HPDE6-E6E7 (cell line): Measurements from ENCODE around the gene DGKI.

Experiments
- DNase-seq: peaks from one replicate; pipeline ENCODE4 v3.0.0; 2011; ENCODE audit warnings: missing footprints; ENCODE audit errors: extremely low spot score

The DGKI gene

DNA sequence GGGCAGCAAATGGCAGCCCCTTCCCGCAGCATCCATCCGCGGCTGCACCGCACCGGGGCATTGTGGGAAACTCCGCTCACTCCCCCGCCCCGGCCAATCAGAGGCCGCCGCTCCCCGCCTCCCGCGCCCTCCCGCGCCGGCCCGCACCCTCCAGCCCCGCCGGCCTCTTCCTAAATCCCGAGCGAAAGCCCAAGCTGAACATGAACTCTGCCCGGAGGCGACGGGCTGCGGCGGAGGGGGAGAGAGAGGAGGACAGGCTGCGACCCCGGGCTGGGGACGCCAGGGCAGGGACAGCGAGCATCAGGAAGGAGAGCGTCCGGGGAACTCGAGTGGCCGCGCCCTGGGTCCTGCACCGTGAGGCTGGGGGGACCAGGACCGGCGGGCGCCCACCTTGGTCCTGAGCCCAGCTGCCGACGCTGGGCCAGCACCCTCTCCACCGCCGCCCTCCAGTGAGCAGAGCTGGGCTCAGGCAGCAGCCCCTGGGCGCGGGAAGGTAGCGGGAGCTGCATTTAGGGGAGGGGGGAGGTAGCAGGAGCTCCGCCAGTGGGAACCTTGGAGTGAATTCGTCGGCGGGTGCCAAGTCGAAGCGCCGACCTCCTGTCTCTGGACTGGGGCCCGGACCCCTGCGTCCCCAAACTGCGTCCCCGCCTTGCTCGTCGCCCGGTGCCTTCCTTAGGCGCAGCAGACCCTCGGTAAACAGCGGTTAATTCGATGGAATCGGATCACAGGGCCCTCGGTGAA lies at the start of gene DGKI:
DGKI (minus strand) TSS at position 148 of the 741 bp plus-strand sequence.
- DNase-seq, result no peak

DNA sequence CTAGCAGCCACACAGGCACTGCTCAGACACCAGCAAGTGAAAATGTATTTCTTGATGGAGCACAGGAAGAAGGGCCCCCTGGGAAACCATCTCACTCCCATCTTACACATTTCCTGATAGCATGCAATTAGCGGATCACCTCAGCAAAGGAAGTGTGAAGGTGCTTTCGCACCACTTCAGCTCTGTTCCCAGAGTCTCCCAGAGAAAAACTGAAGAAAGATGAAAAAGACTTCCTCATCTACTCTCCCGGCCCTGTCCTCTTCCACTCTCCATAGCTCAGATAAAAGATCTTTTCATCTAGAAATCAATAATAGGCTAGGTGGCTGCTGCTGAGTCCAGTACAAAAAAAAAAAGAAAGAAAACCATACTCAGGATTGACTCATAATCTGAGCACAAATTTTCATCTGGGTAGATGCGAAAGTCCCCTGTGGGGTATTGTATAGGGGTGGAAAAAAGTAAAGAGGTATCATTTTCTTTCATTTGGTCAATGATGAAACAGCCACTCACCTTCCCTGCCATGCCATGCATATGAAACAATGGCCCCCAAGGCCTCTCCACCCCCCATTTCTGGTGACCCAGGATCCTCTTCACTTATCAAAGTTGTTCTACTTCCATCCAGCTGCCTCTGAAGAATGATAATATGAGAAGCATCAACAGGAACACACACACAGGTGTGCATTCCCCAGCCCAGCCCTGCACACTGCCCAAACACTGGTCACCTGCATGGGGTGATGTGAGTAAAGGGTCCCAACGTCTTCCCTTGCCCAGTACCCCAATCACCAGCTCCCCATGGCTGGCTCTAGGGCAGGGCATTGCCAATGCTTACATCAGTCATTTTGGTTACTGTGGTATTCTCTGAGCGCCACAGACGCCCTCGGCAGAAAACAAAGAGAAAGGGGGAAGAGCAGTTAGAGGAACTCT lies 48.8 kb upstream of the DGKI start:
- no peak for DNase-seq

DNA sequence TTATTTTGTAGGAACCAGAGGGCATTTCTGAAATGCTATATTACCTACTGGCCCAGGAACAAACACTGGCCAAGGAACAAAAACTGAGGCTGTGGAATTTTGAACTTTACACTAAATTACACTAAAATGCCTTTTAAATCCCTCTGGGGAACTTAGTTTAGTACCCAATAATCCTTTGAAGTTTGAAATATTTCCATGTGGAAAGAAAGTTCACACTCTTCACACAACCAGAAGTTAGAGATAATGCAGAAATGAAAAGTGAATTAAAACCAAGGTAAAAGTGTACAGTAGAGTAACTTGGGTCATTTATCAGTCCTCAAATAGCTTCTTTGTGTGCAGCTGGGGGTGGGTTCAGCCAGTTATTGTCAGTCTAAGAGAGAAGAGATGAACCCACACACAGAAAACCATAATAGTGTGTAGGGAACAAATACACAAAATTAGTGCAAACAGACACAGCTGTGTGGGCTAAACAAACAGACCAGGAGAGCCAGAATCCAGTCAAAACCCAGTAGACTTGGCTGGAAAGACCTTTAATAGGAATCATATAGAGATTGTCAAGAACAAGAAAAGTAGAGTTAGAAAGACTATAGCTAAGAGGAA lies 46.5 kb upstream of the DGKI start:
- no peak for DNase-seq

DNA sequence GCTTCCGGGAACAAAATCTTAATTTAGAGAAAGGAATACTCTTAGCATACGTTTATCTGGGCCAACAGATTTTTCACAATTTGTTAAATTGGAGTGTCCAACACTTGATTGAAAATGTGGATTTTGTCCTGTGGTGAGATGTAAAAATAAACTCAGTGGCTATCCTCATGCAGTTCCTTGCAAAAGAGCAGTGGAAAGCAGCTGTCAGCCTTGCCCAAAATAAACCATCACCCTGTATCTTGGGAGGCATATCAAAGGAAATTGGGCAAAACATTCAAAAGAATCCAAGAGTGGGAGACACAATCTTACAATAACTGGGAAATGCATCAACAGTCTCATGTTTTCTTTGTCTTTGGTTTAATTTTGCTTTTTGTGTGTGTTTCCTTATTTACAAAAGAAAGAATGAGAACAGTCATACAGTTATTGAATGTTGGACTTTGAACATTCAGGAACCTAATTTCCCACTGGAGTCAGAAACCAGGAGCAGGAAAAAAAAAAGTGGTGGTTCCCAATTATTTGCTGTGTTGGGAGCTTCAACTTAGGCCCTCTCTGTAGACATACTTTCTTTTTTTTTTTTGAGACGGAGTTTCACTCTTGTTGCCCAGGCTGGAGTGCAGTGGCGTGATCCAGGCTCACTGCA lies 44.4 kb upstream of the DGKI start:
- DNase-seq, result no peak

DNA sequence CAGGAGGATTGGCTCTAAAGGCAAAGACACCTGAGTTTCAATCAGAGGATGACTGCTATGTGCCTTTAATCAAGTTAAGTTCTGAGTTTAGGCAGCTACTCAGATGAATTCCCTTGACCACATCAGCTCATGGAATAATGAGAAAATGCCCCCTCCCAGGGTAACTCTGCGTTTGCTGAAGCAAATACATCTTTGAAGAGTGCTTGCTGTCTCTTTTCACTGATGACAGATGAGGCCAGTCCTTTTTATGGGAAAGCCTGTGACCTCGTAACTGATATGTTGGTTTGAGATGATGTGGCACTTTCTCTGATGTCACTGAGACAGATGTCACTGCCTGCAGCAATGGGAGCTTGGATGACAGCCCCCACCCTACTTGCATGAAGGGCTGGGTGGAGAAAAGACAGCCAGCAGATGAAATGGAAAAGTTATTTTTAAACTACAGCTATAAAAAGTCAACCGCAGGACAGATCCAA lies 43.7 kb upstream of the DGKI start:
- no peak for DNase-seq

DNA sequence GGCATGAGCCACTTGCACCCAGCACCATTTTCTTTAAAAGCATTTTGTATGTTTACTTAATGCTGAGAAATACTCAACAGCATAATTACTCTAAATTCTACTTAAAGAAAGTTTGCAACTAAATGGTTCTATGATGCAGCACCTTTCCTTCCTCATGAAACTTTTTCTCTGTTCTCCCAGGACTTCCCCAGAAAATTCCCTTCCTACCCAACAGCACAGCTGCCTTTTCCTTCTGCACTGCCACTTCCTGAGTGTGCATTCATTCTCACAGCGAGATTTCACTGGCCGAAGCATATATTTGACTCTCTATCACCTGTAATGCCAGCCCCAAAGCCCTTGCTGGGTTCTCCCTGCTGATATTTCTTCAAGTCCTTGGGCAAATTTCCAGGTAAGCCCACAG lies 41.5 kb upstream of the DGKI start:
- no peak for DNase-seq

DNA sequence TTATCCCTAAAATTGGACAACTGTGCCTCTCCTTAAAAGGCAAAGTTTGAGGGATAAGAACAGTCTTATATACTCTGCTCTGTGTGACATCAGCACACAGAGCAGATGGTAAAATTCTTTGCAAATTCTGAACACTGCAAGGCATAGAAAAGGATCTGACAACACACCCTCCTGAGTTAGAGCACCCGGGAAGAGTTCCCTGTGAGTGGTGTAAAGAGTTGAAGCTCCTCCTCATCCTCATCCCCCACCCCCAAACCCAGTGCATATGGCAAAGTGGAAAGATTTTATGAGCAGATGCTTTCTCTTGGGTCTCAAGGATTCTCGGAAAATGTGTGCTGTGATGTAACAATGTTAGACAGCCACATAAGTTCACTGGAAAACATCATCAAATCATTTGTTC lies 40.0 kb upstream of the DGKI start:
- DNase-seq, result no peak

DNA sequence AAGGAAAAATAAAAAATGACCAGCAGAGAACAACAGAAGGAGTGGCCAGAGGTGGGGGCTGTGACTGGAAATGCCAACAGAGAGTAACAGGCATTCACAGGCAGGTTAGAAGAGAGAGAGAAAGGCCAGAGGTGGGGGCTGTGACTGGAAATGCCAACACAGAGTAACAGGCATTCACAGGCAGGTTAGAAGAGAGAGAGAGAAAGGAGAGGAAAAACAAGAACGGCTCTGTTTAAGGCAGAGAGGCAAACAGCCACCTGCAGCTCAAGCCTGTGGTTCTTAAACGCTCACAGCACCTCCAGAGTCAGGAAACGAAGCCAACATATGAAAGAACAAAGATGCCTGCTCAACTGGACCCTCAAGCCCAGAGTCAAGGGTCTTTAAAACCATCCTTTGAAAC lies 39.5 kb upstream of the DGKI start:
- DNase-seq, result no peak

DNA sequence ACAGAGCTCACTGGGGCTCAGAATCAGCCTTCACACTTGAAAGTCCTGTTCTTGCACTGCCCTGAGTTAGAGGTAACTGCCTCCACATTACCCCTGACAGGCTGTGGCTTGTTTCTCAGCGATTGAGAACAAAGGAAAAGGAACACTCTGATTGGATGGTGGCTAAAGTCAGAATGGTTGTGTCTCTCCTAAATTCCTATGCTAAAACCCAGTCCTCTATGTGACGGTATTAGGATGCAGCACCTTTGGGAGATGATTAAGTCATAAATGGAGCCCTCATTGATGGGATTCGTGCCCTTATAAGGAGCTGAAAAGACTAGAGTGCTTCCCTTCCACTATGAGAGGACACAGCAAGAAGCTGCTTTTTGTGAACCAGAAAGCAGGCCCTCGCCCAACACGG lies 38.9 kb upstream of the DGKI start:
- DNase-seq, result no peak

DNA sequence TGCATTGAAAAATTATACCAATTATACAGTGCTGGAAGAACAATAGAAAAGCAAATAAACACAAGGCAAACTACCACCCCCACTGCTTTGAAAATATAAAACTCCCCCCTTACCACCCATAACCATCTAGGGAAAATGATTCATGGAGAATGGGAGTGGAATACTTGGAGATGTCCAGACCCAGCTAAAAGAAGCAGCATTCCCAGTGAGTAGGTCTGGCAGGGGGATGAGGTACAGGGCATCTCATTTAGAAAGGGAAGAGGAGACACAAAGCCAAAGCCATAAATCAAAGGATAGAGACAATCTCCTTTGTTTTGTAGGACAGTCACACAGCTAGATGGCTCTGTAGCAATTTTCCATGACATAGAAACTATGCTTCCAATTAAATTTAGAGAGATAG lies 36.0 kb upstream of the DGKI start:
- DNase-seq, result no peak

DNA sequence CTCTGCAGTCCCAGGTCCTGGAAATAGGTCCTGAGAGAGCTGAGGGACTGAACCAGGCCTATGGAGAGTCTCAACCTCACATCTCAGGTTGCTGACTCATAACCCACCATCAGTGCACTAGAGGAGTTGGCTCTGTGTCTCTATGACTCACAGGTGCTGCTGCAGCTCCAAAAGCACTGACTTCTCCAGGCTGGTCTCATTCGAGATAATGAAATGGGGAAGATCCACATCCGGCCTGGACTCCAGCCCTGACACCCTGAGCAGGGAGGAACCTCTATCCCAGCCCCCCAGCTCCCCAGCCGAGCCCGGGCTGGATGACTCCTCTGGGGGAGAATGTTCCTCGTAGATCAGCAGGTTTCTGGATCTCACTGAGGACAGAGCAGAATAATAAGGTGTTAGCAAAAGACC lies 35.5 kb upstream of the DGKI start:
- peak; percentile 94 for DNase-seq

DNA sequence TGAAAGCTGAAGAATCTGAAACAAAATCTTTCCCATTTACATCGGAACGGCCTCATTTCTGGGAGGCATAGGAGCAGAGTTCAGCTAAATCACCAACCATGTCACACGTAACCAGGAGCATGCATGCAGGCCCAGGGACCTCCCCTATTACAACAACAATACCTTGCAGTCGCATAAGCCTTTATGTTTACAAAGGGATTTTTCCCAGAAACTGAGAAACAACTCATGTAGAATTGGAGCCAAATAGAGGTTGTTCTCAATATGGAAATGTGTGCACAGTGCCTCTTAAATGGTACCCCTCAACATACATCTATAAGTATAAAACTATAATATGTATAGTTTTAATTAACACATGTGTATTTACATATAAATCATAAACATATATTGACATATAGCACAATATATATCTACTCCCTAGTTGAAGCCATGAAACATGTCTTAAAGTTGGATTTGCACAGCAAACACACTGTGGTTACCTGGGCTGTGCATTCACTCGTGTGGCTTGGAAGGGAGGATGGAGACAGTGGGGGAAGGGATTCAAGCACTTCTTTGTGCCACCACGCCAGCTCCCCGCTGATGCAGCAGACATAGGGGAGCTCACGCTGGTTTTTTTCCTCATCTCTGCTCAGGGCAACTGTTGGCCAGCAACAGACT lies 35.0 kb upstream of the DGKI start:
- no peak for DNase-seq

DNA sequence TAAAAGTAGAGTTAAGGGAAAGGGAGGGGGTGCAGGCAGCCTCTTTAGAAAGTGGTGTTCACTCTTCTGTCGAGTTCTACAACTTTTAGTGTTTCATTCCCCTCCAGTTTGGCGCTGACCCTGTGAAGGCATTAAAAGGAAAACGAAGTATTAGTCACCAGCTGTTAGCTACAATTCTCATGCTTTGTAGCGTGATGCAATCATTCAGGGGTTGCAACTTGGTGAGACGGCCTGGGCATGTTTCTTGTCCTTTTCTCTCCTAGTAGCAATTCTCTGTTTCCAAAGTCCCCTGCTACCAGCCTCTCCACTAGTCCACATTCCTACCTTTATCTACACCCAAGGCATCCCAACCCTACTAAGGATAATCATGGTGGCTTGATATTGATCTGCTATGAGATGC lies 33.7 kb upstream of the DGKI start:
- DNase-seq, result peak; percentile 75

DNA sequence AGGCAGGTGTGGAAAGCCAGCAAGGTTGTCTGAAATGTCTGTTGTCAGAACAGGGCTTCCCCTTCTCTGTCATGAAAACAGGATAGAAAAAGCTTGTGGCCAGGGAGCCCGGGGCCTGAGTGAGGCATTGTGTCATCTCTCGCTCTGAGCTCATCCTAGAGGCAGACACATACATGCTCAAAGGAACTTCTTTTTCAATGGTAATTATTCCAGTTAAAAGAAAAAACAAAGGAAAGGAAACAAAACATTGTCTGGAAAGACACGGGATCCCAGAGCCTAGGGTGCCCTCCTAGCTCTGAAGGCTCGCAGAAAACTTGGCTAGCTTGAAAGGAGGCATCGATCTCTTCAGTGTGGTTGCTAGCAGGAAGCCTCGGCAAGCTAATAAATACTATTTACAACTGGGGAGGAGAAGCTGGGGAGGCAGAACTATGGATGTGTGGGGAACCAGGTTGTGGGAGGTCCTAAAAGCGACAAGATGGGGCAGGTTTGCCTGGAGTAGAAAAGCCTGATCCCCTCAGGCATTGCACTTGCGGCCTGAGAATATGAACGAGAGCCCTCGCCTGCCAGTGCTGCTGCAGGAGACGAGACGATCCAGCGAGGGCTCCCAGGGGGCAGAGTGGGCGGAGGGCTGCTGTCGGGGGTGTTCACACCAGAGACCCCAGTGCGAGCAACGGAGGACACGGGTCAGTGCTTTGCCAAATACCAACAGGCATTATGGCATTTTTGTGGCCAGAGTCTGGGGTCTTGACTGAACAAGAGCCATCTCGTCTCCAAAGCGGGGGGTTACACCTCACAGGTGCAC lies 32.8 kb upstream of the DGKI start:
- DNase-seq, result peak; percentile 40

DNA sequence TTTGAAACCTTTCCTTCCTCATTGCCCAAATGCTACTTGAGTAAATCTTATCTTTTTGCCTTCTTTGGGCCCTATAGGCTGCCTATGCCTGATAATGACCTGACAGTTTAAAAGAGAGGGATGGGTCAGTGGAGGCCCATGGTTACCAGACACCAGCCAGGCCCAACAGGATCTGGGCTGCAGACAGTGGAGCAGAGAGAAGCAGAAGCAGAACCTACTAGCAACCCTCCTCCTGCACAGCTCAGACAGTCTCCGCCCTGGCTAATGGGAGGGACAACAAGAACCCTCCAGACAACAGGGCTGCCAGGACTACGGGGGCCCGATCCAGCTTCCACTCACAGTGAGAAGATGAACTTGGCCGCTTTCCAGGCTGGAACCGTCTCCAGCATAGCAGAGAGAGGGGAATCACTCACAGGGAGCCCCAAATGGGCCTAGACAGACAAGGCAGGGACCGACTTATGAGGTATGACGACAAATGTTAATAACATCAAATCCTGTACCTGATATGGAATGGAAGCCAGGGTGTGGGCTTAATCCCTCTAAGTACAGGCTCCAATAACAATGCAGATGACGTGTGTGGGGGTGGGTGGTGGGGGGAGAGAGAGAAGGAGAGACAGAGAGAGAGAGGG lies 31.7 kb upstream of the DGKI start:
- no peak for DNase-seq

DNA sequence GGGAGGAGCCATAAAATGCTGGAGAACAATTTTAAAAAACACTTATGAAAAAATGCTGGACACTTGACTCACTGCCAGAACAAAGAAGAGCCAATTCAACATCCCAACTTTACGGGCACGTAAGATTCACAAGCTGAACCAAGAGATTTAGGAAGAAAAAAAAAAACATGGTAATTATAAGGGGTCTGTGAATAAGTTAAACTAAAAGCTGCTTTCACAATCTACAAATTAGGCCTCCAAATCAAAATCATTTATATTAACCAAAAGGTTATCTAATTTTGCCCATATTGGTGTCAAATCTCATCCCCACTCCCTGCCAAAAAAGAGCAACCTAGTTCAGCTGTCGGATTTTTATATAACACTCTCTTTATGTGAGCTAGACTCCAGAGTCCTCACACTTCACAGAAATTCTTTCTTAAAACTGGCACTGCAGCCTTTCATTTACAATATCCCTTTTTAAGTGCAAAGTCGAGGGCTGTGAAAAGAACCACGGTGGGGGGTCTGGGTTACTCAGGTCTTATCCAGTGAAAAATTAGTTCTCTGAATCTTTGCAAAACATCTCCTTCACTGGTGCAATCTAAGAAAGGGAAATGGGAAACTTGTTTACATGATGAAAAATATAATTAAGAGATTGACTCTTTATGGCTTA lies 30.4 kb upstream of the DGKI start:
- DNase-seq, result no peak

DNA sequence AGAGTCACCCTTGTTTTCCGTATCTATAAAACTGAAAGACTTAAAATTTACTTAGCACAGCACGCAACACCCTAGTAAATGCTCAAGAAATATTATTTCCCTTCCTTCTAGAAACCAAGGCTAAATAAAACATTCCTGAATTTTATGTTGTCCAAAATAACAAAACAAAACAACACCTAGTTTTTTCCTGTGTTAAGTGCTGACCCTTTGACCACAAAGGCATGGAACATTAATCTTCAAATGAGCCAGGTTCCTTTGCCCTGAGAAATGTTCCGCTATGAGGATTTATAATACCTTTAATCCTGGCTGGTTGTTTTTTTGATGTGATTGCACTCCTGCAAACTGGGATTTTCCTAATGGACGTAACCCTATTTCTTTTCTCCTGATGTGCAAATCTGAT lies 29.0 kb upstream of the DGKI start:
- DNase-seq, result no peak

DNA sequence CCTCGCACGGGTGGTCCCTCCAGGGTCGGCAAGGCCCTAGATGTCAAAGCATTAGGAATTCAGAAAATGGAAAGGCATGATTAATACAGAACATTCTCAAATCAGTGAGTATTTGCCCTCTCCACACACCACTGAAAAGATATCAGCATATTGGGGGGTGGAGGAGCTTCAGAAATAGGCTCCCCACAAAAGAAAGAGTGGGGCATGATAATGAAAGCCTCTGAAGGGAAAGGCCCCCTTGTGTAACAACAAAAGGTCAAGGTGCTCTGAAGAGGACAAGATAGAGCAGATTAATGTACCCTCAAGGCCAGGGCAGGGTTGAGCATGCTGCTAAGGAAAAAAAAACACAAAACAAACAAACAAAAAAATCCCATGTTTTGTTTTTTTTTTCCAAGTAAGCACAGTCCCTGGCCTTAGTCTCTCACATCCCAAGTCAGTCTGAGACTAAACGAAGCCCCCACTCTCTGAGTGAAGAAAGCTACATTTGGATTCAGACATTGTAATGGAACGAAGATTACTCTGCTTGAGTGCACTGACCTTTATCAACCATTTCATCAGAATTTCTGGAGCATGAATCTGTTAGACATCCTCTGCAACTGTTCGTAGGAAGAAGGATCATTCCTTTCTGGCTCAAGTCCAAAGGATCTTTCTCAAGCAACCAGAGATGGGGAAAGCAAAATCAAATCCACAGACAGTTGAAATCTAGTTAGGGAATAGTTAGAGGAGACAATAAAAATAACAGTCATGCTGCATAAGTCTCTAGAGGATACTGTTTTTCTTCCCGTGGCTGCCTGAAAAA lies 27.4 kb upstream of the DGKI start:
- no peak for DNase-seq

DNA sequence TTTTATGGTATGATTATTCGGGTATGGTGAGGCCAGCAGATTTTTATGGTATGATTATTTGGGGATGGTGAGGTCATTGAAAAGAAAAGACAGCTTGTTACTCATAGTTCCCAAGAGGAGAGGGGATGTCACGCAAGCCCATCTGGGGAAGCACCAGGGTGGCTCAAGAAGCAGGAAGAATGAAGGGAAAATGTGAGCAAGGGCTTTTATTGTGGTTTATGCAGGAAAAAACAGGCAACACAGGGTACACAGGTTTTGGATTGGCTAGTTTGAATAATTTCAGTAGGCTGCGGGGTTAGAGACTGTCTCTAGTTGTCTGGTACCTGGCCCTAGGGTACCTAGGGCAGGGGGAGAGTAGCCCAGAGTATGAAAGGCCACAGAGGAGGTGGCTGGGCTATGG lies 26.8 kb upstream of the DGKI start:
- no peak for DNase-seq
